MCF 10A (cell line): Measurements from ENCODE around the gene NAV3. TPM values are rescaled to one million over a fixed set of nuclear protein-coding genes. Genes with fewer than 3 reads are reported as not detected.

Source experiments
- BruUV-seq: library from RNA; stranded (reverse); fragments of 400-500 nt; replicated peaks from 2 replicates; lab custom pipeline; 2021; lab: Mats Ljungman, UMichigan
- CTCF ChIA-PET: fragments of 300-600 bp; sonication (Branson Sonifier 250); formaldehyde crosslinking; extraction: SDS; loops from one replicate; lab custom pipeline; 2021; ENCODE audit warnings: antibody characterized with exemption, inconsistent platforms; lab: Yijun Ruan, JAX
- POLR2A ChIA-PET: fragments of 300-600, 350-650 bp; sonication (Branson Sonifier 250); formaldehyde crosslinking; extraction: SDS; loops from one replicate; lab custom pipeline; 2020; ENCODE audit warnings: antibody characterized with exemption, inconsistent platforms; lab: Yijun Ruan, JAX
- DNase-seq: peaks from one replicate; pipeline ENCODE4 v3.0.0-alpha.2; 2018; ENCODE audit not compliant: unreplicated experiment
- H3K27ac Mint-ChIP-seq: one replicate; pipeline ENCODE4 v1.8.0; 2022; ENCODE audit warnings: mild to moderate bottlenecking, low read depth, mixed read lengths; ENCODE audit not compliant: unreplicated experiment
- H3K27me3 Mint-ChIP-seq: one replicate; pipeline ENCODE4 v1.8.0; 2022; ENCODE audit warnings: mixed read lengths; ENCODE audit not compliant: insufficient read depth, unreplicated experiment
- H3K36me3 Mint-ChIP-seq: one replicate; pipeline ENCODE4 v1.8.0; 2022; ENCODE audit warnings: mild to moderate bottlenecking, moderate library complexity, mixed read lengths; ENCODE audit not compliant: insufficient read depth, unreplicated experiment
- H3K4me1 Mint-ChIP-seq: one replicate; pipeline ENCODE4 v1.8.0; 2022; ENCODE audit warnings: mixed read lengths; ENCODE audit not compliant: insufficient read depth, unreplicated experiment
- H3K4me3 Mint-ChIP-seq: one replicate; pipeline ENCODE4 v1.8.0; 2022; ENCODE audit warnings: mild to moderate bottlenecking, moderate library complexity, mixed read lengths; ENCODE audit not compliant: unreplicated experiment
- H3K9me3 Mint-ChIP-seq: one replicate; pipeline ENCODE4 v1.8.0; 2022; ENCODE audit warnings: mixed read lengths; ENCODE audit not compliant: unreplicated experiment
- CTCF ChIP-seq: fragments of 200-600 bp; IDR thresholded peaks from one replicate; pipeline ENCODE4 v1.8.0; 2022; ENCODE audit warnings: antibody characterized with exemption, mild to moderate bottlenecking; ENCODE audit not compliant: unreplicated experiment
- intact Hi-C: fragments of 100-400 bp; cut with micrococcal nuclease; formaldehyde crosslinking; loops from 2 replicates; pipeline ENCODE4 v1.14.1; 2022
- total RNA-seq: library from RNA; stranded (reverse); gene quantifications from 2 replicates; pipeline ENCODE4 v1.2.3, GENCODE V29; 2022

Gene NAV3
- total RNA-seq, 1 experiment from 2014 or later = 7.1 TPM

GRCh38 chr12:78171061-78171460, 340.4 kb downstream of the NAV3 start:
- TF ChIP-seq CTCF = no peak
- Mint-ChIP-seq H3K27me3 (no peaks in the 10 kb centered on the region), H3K9me3 (no peaks in the 10 kb centered on the region), H3K27ac (no peak overlapping the region), H3K4me1 (peaks cover 2% of the 10 kb centered on the region), H3K36me3 (no peaks in the 10 kb centered on the region), H3K4me3 (no peak overlapping the region)
- ChIA-PET CTCF (interaction anchor here (0.6 kb wide), 1 partner anchor 10 kb away, joined by 3 read pairs; no protein-coding TSS in a partner anchor), POLR2A (interaction anchor here (0.5 kb wide), 1 partner anchor 845 kb away, joined by 4 read pairs; no protein-coding TSS in a partner anchor)
- intact Hi-C loops = no loop called here
- no peak for DNase-seq
- BruUV-seq = no TSS peak

DNA sequence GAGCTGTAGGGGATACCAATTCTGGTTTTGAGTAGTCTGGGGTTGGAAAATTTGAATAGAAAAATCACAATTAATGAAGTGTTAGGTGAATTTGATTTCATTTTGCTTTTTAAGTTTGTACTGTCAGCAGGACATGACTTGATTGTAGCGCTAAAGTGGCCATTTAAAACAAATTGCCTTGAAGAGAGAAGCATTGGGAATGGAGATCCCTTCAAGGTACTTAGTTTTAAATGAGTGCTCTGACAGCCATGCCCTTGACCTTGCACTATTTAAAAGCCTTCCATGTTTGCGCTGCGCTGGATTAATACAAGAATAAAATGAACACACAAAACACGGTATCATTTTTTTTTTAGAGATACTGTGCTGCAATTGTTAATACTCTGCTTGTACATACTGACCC, 345.9 kb downstream of the NAV3 start:
- no peaks in the 10 kb centered on the region for H3K36me3 Mint-ChIP-seq
- H3K4me3 Mint-ChIP-seq = no peak overlapping the region
- CTCF ChIA-PET = interaction anchor here (0.7 to 1.0 kb wide), 2 partner anchors 829 to 998 kb away, joined by 3 read pairs; no protein-coding TSS in a partner anchor
- no peaks in the 10 kb centered on the region for H3K4me1 Mint-ChIP-seq
- H3K9me3 Mint-ChIP-seq = no peaks in the 10 kb centered on the region
- DNase-seq = no peak
- intact Hi-C loops = no loop called here
- no peak for TF ChIP-seq CTCF
- H3K27ac Mint-ChIP-seq = no peak overlapping the region
- BruUV-seq = no TSS peak
- POLR2A ChIA-PET = interaction anchor here (0.6 kb wide), 1 partner anchor 15 kb away, joined by 3 read pairs; no protein-coding TSS in a partner anchor
- H3K27me3 Mint-ChIP-seq = no peaks in the 10 kb centered on the region

DNA sequence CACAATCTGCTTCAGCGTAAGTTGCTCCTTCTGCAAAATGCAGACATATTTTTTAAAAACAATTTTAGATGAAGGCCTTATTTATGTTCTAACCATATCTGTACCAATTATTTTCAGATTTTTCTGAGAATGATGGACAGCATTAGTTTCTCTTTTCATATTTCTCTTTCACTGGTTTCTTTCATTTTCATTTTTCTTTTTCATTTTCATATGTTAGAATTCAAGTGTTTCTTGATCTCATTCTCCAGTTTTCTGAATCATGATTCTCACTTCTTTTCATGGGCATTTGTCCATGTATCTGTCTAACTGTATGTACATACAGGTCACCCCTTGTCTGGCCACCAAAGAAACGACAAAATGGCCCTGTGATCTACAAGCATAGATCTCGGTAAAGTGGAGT, 346.6 kb downstream of the NAV3 start:
- DNase-seq = no peak
- ChIA-PET CTCF (interaction anchor here (0.7 to 1.0 kb wide), 2 partner anchors 829 to 997 kb away, joined by 3 read pairs; no protein-coding TSS in a partner anchor), POLR2A (interaction anchor here (0.6 kb wide), 1 partner anchor 15 kb away, joined by 3 read pairs; no protein-coding TSS in a partner anchor)
- no peaks in the 10 kb centered on the region for H3K27me3 Mint-ChIP-seq
- H3K27ac Mint-ChIP-seq = no peak overlapping the region
- no peaks in the 10 kb centered on the region for H3K9me3 Mint-ChIP-seq
- no TSS peak for BruUV-seq
- no peak for TF ChIP-seq CTCF
- no peak overlapping the region for H3K4me3 Mint-ChIP-seq
- intact Hi-C loops = no loop called here
- no peaks in the 10 kb centered on the region for H3K36me3 Mint-ChIP-seq
- no peaks in the 10 kb centered on the region for H3K4me1 Mint-ChIP-seq

GRCh38 chr12:78179346-78179745, 348.7 kb downstream of the NAV3 start:
- H3K36me3 Mint-ChIP-seq = no peaks in the 10 kb centered on the region
- no TSS peak for BruUV-seq
- H3K4me3 Mint-ChIP-seq = no peak overlapping the region
- CTCF ChIA-PET = interaction anchor here (0.8 to 2.9 kb wide), 8 partner anchors 32 to 1165 kb away, joined by 3 to 21 read pairs (median 3); no protein-coding TSS in a partner anchor
- no peak for DNase-seq
- H3K4me1 Mint-ChIP-seq = no peaks in the 10 kb centered on the region
- H3K27ac Mint-ChIP-seq = no peak overlapping the region
- no peak for TF ChIP-seq CTCF
- H3K9me3 Mint-ChIP-seq = no peaks in the 10 kb centered on the region
- H3K27me3 Mint-ChIP-seq = no peaks in the 10 kb centered on the region
- POLR2A ChIA-PET = no interaction called here
- intact Hi-C loops = no loop called here
